CD4-positive, alpha-beta T cell treated with Interleukin-10 for 1 hour (primary cell): ENCODE measurements around the gene CDX2.
A peak's percentile ranks its signal among the peaks of the same experiment; 100 is the strongest.
"Not testable (repeated sequence)": the region's sequence is repeated elsewhere in the genome, so short reads cannot be mapped to it uniquely, and the experiment has no call there.

Experiments used
- DNase-seq: peaks from one replicate; pipeline ENCODE4 v3.0.0-alpha.2; 2020

The CDX2 gene, protein sequence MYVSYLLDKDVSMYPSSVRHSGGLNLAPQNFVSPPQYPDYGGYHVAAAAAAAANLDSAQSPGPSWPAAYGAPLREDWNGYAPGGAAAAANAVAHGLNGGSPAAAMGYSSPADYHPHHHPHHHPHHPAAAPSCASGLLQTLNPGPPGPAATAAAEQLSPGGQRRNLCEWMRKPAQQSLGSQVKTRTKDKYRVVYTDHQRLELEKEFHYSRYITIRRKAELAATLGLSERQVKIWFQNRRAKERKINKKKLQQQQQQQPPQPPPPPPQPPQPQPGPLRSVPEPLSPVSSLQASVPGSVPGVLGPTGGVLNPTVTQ

DNA sequence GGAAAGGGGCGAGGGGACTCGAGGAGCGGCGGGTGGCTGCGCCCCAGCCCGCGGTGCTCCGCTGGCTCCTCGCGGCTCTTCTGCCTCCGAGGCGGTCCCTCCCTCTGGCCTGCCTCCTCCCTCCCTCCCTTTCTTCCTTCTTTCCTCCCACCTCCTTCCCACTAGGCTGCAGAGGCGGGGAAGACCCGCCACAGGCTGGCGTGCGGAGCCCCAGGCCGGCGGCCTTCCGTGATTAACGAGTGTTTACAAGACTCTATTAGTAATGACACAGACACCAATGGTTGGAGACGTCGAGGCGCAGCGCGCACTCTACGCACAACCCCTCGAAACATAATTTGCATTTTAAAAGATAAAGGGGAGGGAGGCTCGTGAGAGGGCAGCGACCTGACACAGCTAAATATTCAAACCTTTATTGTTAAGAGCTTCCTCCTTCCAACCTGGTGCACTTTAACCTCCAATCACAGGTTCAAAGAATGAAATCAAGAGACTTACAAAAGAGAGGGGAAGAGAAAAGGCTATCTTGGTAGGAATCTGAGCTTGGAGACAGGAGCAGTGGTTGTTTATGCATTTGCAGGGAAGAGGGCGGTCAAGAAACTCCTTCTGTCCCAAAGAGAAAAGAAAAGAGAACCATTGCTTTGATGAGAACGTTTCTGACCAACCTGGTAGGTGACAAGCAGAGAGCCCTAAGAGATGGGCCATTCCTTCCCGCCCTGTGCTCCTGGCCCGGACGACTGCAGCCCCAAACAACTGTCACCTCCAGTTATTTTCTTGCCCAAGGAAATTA, at the start of gene CDX2:
Gene CDX2 (minus strand): TSS at position 234 of the 784 bp plus-strand sequence. CDS start 309 bp downstream, outside the sequence.
- no peak for DNase-seq

DNA sequence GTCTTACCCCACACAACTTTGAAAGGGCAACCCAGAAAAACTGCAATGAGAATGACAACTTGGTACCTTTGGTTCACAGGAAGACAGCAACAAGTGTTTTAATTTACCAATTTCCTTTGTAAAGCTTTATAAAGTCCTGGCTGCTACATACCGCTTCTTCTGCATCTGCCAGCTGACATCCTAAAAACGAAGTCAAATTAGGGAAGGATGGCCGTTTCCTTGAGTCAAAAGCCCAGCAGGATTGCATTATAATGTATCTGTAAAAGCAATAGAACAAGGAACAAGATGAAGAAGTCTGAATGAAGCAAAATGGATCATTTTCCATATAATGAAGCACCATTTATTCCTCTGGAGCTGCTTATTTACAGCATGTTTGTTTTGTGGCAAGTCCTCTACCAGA, 45.2 kb upstream of the CDX2 start:
- no peak for DNase-seq

DNA sequence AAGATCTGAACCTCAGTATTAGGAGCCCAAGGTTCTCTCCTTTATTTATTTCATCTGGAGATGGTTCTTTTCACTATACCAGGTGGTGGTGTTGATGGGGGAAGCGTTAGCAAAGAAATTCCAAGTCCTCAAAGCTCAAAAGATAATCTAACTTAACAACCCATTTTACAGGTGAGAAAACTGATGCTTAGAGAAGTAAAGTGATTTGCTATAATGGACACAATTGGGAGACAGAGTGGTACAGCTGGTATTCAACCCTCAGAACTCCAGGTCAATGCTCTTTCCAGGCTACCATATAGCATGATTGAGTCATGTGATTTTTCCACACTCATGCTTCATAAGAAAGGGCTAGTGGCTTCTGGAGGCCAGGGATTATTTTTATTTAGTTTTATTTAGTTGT, 44.4 kb upstream of the CDX2 start:
- no peak for DNase-seq

DNA sequence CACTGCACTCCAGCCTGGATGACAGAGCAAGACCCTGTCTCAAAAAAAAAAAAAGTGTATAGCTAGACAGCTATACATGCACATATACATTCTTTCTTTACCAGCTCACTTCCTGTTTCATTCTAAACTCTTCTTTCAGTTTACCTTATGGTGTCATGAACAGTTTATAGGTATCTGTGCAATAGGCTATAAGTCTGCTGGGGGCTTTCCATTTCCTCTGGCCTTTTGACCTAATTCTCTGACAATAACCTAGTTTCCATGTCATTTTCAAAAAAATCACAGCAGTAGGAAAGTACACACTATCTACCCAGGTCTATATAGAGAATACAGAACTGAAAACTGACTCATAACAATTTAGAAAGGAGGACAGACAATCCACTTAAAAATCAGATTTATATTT, 43.8 kb upstream of the CDX2 start:
- no peak for DNase-seq

DNA sequence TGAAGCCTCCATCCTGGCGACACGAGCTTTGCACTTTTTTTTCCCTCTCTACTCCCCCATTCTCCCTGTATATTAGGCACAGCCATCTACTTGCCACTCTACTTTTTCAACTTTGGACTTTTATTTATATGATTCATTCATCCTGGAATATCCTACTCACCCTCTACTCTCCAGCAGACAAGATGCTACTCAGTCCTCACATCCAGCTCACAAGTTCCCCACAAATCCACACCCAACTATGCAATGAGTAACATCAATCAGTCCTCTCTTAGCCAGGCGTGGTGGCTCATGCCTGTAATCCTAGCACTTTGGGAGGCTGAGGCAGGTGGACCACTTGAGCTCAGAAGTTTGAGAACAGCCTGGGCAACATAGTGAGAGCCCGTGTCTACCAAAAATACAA, 43.3 kb upstream of the CDX2 start:
- no peak for DNase-seq

DNA sequence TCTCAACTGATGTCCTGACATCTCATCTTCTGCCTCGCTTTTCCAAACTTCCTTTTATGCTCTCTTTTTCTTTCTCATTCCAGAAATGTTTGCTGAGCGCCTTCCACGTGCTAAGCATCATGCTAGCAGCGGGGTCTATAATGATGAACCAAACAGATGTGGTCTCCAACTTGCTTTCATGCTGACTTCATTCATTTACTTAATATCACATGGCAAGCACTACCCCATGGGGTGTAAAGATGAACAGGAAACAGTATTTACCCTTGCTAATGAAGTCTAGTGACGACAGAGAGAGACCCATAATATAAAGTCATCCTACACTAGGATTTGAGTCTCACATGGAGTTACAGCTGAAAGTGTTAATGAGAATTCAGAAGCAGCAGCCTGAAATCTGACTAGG, 40.9 kb upstream of the CDX2 start:
- no peak for DNase-seq

DNA sequence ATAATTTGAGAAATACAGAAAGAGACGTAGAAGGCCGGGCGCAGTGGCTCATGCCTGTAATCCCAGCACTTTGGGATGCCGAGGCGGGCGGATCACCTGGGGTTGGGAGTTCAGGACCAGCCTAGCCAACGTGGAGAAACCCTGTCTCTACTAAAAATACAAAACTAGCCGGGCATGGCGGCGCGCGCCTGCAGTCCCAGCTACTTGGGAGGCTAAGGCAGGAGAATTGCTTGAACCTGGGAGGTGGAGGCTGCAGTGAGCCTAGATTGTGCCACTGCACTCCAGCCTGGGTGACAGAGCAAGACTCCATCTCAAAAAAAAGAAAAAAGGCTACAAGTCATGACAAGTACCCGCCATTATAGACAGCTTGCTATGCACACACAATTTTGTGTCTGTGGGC, 35.9 kb upstream of the CDX2 start:
- not testable (repeated sequence) for DNase-seq

DNA sequence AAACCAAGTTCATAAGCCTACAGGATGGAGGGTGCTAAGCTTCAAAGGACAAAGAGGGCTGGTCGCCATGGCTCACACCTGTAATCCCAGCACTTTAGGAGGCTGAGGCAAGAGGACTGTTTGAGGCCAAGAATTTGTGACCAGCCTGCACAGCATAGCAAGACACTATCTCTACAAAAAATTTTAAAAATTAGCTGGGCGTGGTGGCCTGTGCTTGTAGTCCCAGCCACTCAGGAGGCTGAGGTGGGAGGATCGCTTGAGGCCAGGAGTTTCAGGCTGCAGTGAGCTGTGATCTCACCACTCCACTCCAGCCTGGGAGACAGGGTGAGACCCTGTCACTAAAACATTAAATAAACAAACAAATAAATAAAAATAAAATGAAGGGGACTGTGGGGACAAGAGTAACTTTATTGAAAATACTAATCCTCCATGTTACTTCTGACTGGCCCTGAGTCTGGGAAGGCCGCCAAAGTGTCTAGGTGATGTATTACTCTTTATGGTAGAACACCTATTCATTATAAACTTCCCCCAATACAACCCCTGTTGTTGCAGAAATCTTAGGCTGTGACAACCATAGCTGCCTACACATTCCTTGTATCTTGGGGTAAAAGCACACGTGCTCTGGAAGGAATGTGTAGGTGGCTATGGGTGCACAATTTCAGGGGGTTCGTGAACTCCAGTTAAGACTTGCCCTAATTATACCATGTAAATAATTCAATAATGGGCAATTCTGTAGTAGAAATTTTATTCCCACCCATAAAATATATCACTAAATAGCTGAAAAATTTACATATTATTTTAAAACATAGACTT, 34.0 kb upstream of the CDX2 start:
- DNase-seq: no peak

DNA sequence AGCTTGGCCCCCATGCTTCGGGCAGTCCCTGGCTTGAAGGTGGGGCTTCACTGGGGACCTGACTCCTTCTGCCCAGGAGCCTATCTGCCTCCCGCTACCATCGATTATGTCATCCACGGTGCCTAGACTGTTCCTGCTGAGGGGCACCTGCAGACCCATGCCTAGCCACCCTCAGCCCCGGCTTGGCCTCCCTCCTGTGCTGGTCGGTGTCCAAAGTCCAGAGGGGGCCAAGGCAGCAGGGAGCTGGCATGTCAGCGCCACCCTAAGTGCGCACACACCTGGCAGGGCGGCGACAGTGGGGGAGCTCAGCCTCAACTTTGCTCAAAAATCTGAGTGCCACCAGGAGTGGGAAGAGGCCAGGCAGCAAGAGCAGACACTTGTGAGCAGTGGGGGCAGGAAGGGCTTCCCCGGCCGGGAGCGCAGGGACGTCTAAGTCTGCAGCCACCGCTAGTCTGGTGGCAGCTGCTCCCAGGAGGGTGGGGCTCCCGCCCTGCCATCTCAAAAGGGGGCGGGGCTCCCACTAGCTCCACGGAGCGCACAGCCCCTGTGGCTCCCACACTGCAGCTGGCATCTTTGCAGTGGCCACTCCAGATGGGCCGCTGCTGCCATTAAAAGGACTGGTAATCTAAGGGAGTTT, 32.8 kb upstream of the CDX2 start:
- no peak for DNase-seq

DNA sequence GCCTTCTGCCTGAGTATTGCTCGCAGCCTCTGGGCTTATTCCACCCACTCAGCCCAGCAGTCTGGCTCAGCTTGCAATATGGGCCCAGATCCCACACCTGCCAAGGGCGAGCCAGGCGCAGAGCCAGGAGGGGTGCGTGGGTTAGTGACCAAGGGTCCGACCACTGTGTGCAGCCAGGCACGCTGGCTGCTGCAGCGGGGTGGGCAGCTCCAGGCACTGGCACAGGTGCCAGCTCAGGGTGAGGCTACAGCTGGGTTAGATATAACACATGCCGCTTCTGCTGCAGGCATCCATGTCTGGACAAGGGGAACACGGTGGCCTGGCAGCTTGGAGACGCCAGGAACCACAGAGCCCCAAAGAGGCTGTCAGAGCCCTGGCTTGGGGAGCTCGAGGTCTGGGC, 31.9 kb upstream of the CDX2 start:
- no peak for DNase-seq

DNA sequence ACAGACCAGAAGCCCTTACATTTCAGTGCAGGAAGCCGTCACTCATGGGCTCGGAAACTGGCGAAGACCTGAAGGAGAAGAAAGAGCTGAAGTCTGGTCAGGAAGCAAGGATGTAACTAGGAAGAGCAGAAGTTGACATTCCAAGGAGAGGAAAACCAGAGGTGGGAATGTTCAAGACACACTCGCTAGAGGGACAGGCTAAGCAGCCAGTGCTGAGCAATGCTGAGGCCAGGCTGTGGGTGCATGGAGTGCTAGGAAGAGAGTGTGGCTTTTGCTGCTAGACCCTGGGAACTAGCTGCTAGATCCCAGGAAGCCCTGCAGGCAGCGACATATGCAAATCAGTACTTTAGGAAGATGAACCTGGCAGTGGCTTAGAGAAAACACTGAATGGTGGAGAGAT, 31.5 kb upstream of the CDX2 start:
- DNase-seq: no peak

DNA sequence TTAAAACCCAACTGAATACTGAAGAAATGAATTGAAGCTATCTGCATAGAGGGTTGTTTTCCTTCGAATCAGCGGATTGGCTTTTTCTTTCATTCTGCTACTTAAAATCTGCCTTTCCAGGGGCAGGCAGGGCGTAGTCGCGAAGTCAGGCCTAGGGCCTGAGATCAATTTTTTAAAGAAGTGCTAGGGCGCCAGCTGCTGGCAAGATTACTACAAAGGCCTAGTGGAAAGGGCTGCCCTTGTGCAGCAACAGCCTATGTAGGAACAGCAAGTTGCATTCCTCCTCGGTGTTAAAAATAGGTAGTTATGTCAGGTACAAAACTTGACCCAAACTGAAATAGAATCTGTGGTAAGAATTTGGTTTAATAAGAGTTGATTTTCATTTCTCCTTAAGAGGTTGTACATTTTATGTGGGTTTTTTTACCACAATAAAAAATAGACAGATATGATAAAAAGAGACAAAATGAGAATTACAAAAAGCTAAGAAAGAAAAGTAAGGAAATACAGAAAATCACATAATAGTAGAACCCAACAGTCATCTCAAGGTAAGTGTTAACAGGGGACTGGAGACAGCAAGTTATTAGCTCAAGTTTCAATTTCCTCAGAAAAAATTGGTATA, 28.9 kb upstream of the CDX2 start:
- peak; percentile 16 for DNase-seq

DNA sequence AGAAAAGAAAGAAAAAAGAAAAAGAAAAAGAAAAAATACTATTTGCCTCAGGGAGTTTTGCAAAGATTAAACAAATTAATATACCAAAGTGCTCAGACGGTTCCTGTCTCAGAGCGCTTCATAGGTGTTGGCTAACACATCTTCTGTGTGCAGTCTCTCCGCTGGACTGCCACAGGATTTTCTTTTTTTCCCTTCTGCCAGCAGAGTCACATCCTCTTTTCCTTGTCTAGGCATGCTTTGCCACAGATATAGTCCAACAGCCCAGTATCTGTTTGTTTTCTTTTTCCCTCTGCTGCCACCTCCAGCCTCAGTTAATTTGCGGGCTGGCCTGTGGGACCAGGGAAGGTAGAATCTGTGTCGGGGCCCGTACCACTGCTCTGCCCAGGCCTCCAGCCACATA, 22.8 kb upstream of the CDX2 start:
- DNase-seq: no peak

DNA sequence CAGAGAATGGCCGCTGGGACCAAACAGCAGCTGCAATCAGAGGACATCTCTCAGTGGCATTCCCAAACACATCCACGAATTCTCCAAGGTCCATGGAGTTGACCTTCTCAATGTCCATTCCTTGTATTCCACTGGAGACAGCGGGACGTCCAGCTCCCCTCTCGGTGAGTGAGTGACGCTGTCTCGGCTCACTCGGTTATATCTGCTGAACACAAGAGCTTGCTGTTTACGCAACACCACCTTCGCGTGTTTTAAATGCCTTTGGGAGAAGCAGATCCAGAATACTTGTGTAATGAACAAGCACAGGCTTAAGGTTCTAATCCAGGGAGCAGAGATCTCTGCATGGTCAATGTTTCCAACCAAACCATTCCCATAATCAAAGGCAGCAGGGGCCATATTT, 19.4 kb upstream of the CDX2 start, which contains the start of gene URAD:
Gene URAD (minus strand): TSS at position 174 of the 400 bp plus-strand sequence. CDS start 56 bp downstream, at position 118.
- DNase-seq: no peak

DNA sequence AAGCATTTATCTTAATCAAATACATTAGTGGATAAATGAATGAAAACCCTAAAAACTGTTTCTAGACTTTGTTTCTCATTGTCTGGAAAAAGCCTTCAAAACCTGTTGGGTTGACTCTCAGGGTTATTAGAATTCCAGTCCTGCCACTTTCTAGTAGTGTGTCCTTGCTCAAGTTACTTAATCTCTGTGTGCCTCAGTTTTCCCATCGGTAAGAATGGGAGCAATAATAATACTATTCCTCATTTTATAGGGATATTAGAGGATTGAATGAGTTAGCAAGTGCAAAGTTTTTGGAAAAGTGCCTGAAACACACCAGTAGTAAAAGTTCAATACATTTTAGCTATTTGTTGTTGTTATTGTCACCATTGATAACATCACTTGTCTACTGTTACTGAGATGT, 16.5 kb upstream of the CDX2 start:
- DNase-seq: no peak

DNA sequence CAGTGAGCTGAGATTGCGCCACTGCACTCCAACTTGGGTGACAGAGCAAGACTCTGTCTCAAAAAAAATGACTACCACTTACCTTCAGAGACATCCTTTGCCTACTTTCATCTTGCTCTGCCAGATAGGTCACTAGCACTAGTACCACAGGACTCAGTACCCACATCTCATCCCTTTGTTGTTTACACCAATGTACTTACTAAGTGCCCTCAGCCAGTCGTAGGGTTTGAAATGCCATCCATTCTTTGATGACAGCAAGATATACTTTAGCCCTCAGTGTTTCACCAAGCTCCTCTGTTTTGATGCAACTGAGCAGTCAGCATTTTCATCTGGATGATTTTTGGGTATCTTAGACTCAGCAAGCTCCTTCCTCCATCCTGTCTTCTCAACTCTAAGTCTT, 13.2 kb upstream of the CDX2 start:
- DNase-seq: no peak

DNA sequence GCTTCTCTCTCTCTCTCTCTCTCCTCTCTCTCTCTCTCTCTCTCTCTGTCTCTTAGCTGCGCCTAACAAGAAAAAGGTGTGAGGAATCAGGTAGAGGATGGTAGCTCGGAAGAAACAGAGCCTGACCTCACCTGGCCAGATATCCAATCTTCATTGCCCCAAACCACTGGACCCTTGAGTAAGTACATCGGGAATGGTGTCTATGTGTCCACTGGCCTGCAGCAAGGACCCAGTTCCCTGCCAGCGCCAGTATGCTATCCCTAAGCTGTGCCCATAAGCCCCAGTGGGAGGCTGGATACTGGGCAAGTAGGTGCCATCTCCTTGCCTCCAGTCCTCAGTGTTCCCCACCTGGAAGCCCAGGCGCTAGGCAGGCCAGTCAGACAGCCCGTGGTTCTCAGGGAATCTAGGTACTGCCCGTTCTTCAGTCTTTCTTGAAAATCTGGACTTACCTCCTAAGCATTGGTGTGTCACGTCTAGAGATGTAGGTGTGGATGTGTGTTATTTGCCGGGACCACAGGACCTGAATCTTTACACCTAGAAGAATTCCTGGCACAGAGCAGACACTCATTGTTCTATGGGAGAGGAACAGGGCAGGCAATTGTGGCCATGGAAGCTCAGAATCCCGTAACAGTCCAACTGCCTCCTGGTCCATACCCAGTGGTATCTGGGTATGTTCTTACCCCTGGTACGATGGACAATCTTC, 12.0 kb upstream of the CDX2 start:
- no peak for DNase-seq

DNA sequence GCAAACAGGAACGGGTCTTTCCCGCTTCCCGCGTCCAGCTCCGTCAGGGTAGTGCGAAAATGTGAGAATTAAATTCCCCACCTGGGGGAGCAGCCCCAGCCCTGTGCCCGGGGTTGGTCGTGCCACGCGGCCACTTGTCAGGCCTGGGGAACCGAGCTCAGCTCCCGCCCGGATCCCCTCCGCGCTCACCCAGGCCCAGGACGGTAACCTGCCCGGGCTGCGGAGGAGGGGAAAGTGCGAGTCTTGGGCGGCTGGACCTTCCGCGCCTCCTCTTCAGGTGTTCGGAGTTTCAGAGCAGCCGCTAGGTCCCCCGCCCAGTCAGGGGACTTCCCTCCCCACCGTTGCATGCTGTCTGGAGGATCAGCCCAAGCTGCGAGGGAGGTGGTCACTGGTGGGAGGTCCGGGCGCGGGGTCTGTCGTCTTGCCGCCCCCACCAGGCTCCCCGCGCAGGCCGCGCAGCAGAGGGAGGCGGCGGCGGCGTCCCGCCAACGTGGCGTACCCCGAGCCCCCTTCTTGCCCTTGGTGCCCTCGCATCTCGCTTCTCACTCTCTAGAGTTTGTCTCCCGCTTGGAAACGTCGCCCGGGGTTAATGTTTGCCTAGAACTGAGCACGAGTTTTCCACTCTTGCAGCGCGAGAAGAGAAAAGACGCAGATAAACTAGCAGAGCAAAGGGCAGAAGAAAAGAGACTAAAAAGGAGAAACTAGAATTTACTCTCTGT, 11.3 kb upstream of the CDX2 start:
- DNase-seq: no peak

DNA sequence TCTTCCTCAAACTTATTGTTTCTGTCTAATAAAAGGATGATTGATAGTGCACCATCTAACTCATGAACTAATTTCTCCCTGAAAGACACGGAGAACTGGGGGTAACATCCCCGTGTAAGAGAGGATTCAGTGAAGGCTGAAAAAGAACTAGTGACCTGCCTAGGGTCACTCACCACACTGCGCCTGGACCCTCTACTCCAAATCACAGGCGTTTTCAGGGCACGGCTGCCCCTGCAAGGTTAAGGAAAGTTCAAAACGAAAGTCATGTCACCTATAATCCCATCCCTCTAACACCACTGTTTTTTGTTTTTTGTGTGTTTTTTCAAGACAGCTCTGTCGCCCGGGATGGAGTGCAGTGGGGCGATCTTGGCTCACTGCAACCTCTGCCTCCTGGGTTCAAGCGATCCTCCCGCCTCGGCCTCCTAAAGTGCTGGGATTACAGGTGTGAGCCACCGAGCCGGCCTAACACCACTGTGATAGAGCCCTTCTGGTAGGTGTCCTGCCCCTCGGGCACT, 10.7 kb upstream of the CDX2 start:
- no peak for DNase-seq

DNA sequence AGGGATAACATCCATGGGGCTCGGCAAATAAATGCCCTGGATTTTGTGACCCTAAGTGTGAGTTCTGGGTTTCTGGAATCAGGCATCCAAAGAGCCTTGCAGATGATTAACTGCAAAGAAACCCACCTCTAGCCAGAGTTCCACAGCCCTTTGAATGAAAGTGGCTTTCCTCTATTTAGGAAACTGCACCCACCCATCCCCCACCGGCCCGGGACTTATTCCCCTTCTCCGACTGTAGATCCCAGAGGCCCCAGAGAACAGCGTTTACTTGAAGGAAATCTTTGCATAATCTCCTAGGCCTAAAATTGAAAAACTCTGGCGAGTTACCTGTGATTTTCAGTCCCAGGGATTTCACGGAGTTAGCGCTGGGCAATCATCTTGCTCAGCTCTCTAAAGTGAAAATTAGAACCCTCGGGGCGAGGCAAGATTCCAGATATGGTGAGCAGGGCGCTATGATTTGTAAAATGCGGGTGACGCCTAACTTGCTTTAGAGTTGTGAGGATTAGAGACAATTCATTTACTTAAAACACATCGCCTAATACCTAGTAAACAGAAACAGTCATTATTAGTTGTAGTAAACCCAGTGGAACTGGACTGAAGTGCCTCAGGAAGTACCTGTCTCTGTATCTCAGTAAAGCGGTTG, 10.0 kb upstream of the CDX2 start:
- no peak for DNase-seq
